GM23338 (cell line): ENCODE measurements around the gene NPLOC4.

Source experiments
- CREB1 ChIP-seq: fragments of 250-450 bp; sonication (Bioruptor Pico); IDR thresholded peaks from 2 replicates; pipeline ENCODE4 v1.5.0; 2020; ENCODE audit warnings: low read depth, mild to moderate bottlenecking, moderate library complexity
- EZH2 ChIP-seq: fragments of 200-600 bp; sonication (generic); IDR thresholded peaks from one replicate; pipeline ENCODE4 v1.8.0; 2017; ENCODE audit warnings: antibody characterized with exemption, mild to moderate bottlenecking, low read depth; ENCODE audit not compliant: unreplicated experiment
- EZH2phosphoT487 ChIP-seq: fragments of 200-600 bp; sonication (generic); IDR thresholded peaks from one replicate; pipeline ENCODE4 v1.8.1; 2018; ENCODE audit warnings: antibody characterized with exemption; ENCODE audit not compliant: unreplicated experiment
- NANOG ChIP-seq: IDR thresholded peaks from 2 replicates; pipeline ENCODE4 v1.6.1; 2016; ENCODE audit warnings: antibody characterized with exemption, borderline replicate concordance
- POLR2AphosphoS5 ChIP-seq: IDR thresholded peaks from 2 replicates; pipeline ENCODE4 v1.6.1; 2016; ENCODE audit warnings: antibody characterized with exemption, low read depth
- ZNF114 ChIP-seq: fragments of 250-450 bp; sonication (Bioruptor Pico); IDR thresholded peaks from 2 replicates; pipeline ENCODE4 v1.5.0; 2020; ENCODE audit warnings: mild to moderate bottlenecking, moderate library complexity
- TF ChIP-seq, protein P1 (sequence below), 2 experiments: fragments of 200-600 bp in 1 of 2; sonication (generic) in 1 of 2; conservative IDR thresholded peaks; 2 replicates each; pipeline versions ENCODE4 v1.5.1 to v1.6.1; 2016 to 2017; ENCODE audit warnings: antibody characterized with exemption in 2 of 2, low read depth in 2 of 2, mild to moderate bottlenecking in 2 of 2, moderate library complexity in 1 of 2
- TF ChIP-seq, protein P2 (sequence below): IDR thresholded peaks from one replicate; pipeline ENCODE4 v1.6.1; 2018; ENCODE audit warnings: antibody characterized with exemption; ENCODE audit not compliant: unreplicated experiment

DNA sequence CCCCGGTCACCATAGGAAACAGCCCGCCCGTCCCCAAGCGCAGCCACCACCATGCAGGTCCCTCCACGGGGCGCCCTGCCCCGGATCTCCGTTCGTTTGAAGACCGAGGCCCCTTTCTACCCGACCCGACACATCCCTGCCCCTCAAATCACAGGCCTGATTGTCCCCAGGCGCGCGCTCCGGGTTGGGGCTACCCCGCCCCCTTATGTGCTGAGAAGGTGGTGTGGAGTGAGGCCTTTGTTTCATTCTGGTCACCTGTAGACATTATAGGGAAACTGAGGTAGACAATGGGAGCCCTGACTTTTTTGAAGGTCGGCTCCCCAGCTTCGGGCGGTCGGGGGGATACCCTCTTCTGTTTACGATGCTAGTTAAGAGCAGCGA is 123.5 kb downstream of the NPLOC4 start:
- TF ChIP-seq EZH2 (no peak), CREB1 (CRISPR knock-in tag) (no peak), NANOG (no peak), EZH2phosphoT487 (no peak), POLR2AphosphoS5 (no peak; the same call in 1 of the 2 replicates), ZNF114 (CRISPR knock-in tag) (no peak)
- TF ChIP-seq, protein P1, sequence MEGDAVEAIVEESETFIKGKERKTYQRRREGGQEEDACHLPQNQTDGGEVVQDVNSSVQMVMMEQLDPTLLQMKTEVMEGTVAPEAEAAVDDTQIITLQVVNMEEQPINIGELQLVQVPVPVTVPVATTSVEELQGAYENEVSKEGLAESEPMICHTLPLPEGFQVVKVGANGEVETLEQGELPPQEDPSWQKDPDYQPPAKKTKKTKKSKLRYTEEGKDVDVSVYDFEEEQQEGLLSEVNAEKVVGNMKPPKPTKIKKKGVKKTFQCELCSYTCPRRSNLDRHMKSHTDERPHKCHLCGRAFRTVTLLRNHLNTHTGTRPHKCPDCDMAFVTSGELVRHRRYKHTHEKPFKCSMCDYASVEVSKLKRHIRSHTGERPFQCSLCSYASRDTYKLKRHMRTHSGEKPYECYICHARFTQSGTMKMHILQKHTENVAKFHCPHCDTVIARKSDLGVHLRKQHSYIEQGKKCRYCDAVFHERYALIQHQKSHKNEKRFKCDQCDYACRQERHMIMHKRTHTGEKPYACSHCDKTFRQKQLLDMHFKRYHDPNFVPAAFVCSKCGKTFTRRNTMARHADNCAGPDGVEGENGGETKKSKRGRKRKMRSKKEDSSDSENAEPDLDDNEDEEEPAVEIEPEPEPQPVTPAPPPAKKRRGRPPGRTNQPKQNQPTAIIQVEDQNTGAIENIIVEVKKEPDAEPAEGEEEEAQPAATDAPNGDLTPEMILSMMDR (conservative IDR thresholded peaks at IDR 0.05; ENCODE audit: low read depth in 2 of 2), result no peak; a peak in 1 of 4 replicates
- TF ChIP-seq, protein P2, sequence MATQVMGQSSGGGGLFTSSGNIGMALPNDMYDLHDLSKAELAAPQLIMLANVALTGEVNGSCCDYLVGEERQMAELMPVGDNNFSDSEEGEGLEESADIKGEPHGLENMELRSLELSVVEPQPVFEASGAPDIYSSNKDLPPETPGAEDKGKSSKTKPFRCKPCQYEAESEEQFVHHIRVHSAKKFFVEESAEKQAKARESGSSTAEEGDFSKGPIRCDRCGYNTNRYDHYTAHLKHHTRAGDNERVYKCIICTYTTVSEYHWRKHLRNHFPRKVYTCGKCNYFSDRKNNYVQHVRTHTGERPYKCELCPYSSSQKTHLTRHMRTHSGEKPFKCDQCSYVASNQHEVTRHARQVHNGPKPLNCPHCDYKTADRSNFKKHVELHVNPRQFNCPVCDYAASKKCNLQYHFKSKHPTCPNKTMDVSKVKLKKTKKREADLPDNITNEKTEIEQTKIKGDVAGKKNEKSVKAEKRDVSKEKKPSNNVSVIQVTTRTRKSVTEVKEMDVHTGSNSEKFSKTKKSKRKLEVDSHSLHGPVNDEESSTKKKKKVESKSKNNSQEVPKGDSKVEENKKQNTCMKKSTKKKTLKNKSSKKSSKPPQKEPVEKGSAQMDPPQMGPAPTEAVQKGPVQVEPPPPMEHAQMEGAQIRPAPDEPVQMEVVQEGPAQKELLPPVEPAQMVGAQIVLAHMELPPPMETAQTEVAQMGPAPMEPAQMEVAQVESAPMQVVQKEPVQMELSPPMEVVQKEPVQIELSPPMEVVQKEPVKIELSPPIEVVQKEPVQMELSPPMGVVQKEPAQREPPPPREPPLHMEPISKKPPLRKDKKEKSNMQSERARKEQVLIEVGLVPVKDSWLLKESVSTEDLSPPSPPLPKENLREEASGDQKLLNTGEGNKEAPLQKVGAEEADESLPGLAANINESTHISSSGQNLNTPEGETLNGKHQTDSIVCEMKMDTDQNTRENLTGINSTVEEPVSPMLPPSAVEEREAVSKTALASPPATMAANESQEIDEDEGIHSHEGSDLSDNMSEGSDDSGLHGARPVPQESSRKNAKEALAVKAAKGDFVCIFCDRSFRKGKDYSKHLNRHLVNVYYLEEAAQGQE, result no peak
